GM13977 (cell line): ENCODE measurements around the gene ATP1A4.

Experiments used
- DNase-seq: peaks from one replicate; pipeline ENCODE4 v3.0.0; 2012; ENCODE audit warnings: low spot score
- CTCF ChIP-seq: IDR thresholded peaks from 2 replicates; pipeline ENCODE4 v1.5.1; 2012; ENCODE audit warnings: mild to moderate bottlenecking, control low read depth; ENCODE audit not compliant: insufficient read depth; ENCODE audit errors: extremely low read depth, missing control alignments
- in situ Hi-C: fragments of 300-500 bp; cut with MboI; formaldehyde crosslinking; loops from one replicate; pipeline ENCODE4 v1.12.0; 2022; ENCODE audit warnings: low sequenced_read_pairs, low pct_unique_long_range_greater_than_20kb, mixed read lengths, inconsistent platforms; ENCODE audit not compliant: unreplicated experiment

Gene ATP1A4

GRCh38 chr1:160116283-160117147, 34.9 kb upstream of the ATP1A4 start:
- TF ChIP-seq CTCF: no peak
- no peak for DNase-seq
- in situ Hi-C loops: no loop called here

GRCh38 chr1:160117300-160117699, 34.1 kb upstream of the ATP1A4 start:
- in situ Hi-C loops: no loop called here

GRCh38 chr1:160117709-160118183, 33.7 kb upstream of the ATP1A4 start:
- TF ChIP-seq CTCF: no peak
- in situ Hi-C loops: no loop called here
- no peak for DNase-seq

More at GRCh38 chr1:160117300-160117699, 34.1 kb upstream of the ATP1A4 start:
- DNase-seq: no peak
- no peak for TF ChIP-seq CTCF

GRCh38 chr1:160118928-160119327, 32.5 kb upstream of the ATP1A4 start:
- no peak for DNase-seq
- TF ChIP-seq CTCF: no peak
- in situ Hi-C loops: no loop called here

GRCh38 chr1:160120797-160121196, 30.6 kb upstream of the ATP1A4 start:
- TF ChIP-seq CTCF: no peak
- in situ Hi-C loops: no loop called here
- no peak for DNase-seq

- in situ Hi-C loops: no loop called here
- no peak for DNase-seq
- no peak for TF ChIP-seq CTCF
These were observed 30.0 kb upstream of the ATP1A4 start for GRCh38 chr1:160121388-160121787.
